CD4-positive, alpha-beta T cell (primary cell): Measurements from ENCODE around the gene PRKCI. TPM values are rescaled to one million over a fixed set of nuclear protein-coding genes. Genes with fewer than 3 reads are reported as not detected.

Source experiments
- ATAC-seq: fragments of 200-7000 bp; cut with Tn5 transposase; one replicate; pipeline ENCODE4 v1.10.0; 2022; ENCODE audit warnings: mild to moderate bottlenecking; ENCODE audit not compliant: poor library complexity
- CTCF ChIA-PET: fragments of 350-600 bp; sonication (Branson Sonifier 250); formaldehyde crosslinking; loops from one replicate; lab custom pipeline; 2021; ENCODE audit warnings: antibody characterized with exemption, inconsistent platforms; lab: Charles Lee
- POLR2A ChIA-PET: fragments of 350-600 bp; sonication (Branson Sonifier 250); formaldehyde crosslinking; loops from one replicate; lab custom pipeline; 2021; ENCODE audit warnings: antibody characterized with exemption, inconsistent platforms; lab: Charles Lee
- DNase-seq, 14 experiments: peaks; one replicate each; pipeline ENCODE4 v3.0.0-alpha.2; 2013 to 2020; ENCODE audit warnings: mixed read lengths in 2 of 14
- H3K27ac ChIP-seq, 2 donors: one replicate each; pipeline versions ENCODE4 v1.5.1 to v1.7.0; 2013; ENCODE audit warnings: low read length in 2 of 2, low read depth in 1 of 2, mild to moderate bottlenecking in 1 of 2
- H3K27me3 ChIP-seq, 2 experiments: 1 replicate in 1 of 2; 2 replicates in 1 of 2; pipeline versions ENCODE4 v1.6.1 to v1.7.0; 2013; ENCODE audit warnings: low read length in 2 of 2, control low read depth in 1 of 2, mild to moderate bottlenecking in 1 of 2, moderate library complexity in 1 of 2; ENCODE audit not compliant: insufficient read depth in 2 of 2, control insufficient read depth in 1 of 2
- H3K36me3 ChIP-seq: one replicate; pipeline ENCODE4 v1.6.1; 2013; ENCODE audit warnings: low read length, control low read depth; ENCODE audit not compliant: insufficient read depth
- H3K4me1 ChIP-seq: one replicate; pipeline ENCODE4 v1.6.1; 2013; ENCODE audit warnings: low read length, control low read depth; ENCODE audit not compliant: insufficient read depth
- H3K4me3 ChIP-seq: one replicate; pipeline ENCODE4 v1.5.1; 2013; ENCODE audit warnings: mild to moderate bottlenecking, low read length, moderate library complexity
- H3K9me3 ChIP-seq, 2 experiments: 1 replicate in 1 of 2; 2 replicates in 1 of 2; pipeline versions ENCODE4 v1.6.1 to v1.7.0; 2013; ENCODE audit warnings: low read length in 2 of 2, mild to moderate bottlenecking in 2 of 2, control low read depth in 1 of 2, moderate library complexity in 1 of 2; ENCODE audit not compliant: control insufficient read depth in 1 of 2, insufficient read depth in 1 of 2
- H3K27ac Mint-ChIP-seq: one replicate; pipeline ENCODE4 v1.8.0; 2020; ENCODE audit warnings: mixed read lengths
- H3K27me3 Mint-ChIP-seq: one replicate; pipeline ENCODE4 v1.8.0; 2021; ENCODE audit warnings: mixed read lengths
- H3K36me3 Mint-ChIP-seq: one replicate; pipeline ENCODE4 v1.8.0; 2021; ENCODE audit warnings: low read depth, mixed read lengths
- H3K4me1 Mint-ChIP-seq: one replicate; pipeline ENCODE4 v1.8.0; 2021; ENCODE audit warnings: low read depth, mixed read lengths
- H3K4me3 Mint-ChIP-seq: one replicate; pipeline ENCODE4 v1.8.0; 2020; ENCODE audit warnings: mild to moderate bottlenecking, mixed read lengths
- H3K9me3 Mint-ChIP-seq: one replicate; pipeline ENCODE4 v1.8.0; 2020; ENCODE audit warnings: mixed read lengths
- intact Hi-C, 2 experiments: fragments of 100-400 bp; cut with DNase I in 1 of 2; cut with micrococcal nuclease in 1 of 2; formaldehyde crosslinking; loops; one replicate each; pipeline versions ENCODE4 v1.15.1 to v1.9.0; 2023 to 2025; cut with DNase I, micrococcal nuclease
- total RNA-seq, 174 experiments: library from RNA in 2 of 174; stranded (reverse) in 2 of 174; gene quantifications; one replicate each; pipeline ENCODE4 v1.2.3 and lab custom pipeline; 2021 to 2026
- TF ChIP-seq, protein P1 (sequence below): fragments of 200-600 bp; IDR thresholded peaks from one replicate; pipeline ENCODE4 v1.8.0; 2022; ENCODE audit warnings: antibody characterized with exemption, mild to moderate bottlenecking

Gene PRKCI
- total RNA-seq, 2 experiments from 2014 or later, result 16.4 to 18.0 TPM

DNA sequence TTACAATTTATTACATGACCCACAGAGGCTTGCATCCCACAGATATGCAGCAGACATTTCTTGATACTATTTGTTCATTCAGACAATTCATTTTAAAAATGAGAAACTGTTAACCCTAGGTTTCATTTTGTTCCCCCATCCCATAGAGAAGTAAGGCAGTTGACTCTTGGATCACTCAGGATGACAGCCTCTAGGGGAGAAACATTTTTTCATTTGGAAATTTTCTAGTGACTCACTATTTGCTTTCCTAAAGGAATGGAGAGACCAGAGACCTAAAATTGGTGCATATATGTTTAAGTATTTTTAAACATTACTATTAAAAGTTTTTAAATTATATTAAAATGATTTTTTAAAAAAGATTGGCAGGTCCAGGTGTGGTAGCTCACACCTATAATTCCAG is 21.2 kb upstream of the PRKCI start:
- no peak for ATAC-seq
- Histone ChIP-seq H3K4me1 (no peaks in the 10 kb centered on the region), H3K9me3 (no peaks in the 10 kb centered on the region), H3K27ac (no peak overlapping the region), H3K4me3 (no peak overlapping the region), H3K36me3 (no peaks in the 10 kb centered on the region), H3K27me3 (peaks cover 0 to 5% of the 10 kb centered on the region in 2 experiments)
- H3K4me1 Mint-ChIP-seq, result no peaks in the 10 kb centered on the region
- DNase-seq, result no peak
- H3K4me3 Mint-ChIP-seq, result no peak overlapping the region
- TF ChIP-seq, protein P1, sequence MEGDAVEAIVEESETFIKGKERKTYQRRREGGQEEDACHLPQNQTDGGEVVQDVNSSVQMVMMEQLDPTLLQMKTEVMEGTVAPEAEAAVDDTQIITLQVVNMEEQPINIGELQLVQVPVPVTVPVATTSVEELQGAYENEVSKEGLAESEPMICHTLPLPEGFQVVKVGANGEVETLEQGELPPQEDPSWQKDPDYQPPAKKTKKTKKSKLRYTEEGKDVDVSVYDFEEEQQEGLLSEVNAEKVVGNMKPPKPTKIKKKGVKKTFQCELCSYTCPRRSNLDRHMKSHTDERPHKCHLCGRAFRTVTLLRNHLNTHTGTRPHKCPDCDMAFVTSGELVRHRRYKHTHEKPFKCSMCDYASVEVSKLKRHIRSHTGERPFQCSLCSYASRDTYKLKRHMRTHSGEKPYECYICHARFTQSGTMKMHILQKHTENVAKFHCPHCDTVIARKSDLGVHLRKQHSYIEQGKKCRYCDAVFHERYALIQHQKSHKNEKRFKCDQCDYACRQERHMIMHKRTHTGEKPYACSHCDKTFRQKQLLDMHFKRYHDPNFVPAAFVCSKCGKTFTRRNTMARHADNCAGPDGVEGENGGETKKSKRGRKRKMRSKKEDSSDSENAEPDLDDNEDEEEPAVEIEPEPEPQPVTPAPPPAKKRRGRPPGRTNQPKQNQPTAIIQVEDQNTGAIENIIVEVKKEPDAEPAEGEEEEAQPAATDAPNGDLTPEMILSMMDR, result no peak
- ChIA-PET CTCF (no interaction called here), POLR2A (no interaction called here)
- peaks cover 24% of the 10 kb centered on the region for H3K27me3 Mint-ChIP-seq
- no peaks in the 10 kb centered on the region for H3K36me3 Mint-ChIP-seq
- intact Hi-C loops, result no loop called here
- no peak overlapping the region for H3K27ac Mint-ChIP-seq
- H3K9me3 Mint-ChIP-seq, result no peaks in the 10 kb centered on the region

DNA sequence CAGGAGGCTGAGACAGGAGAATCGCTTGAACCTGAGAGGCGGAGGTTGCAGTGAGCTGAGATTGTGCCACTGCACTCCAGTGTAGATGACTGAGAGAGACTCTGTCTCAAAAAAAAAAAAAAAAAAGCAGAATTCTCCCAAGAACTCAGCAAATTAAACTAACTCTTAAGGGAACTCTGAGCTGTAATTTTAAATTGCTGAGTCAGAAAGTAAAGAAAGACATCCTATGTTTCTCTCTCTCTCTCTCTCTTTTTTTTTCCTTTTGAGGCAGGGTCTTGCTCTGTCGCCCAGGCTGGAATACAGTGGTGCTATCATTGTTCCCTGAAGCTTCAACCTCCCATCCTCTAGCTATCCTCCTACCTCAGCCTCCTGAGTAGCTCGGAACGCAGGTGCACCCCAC is 20.7 kb upstream of the PRKCI start:
- POLR2A ChIA-PET, result no interaction called here
- Mint-ChIP-seq H3K4me1 (no peaks in the 10 kb centered on the region), H3K27me3 (peaks cover 27% of the 10 kb centered on the region), H3K36me3 (no peaks in the 10 kb centered on the region), H3K27ac (no peak overlapping the region), H3K4me3 (no peak overlapping the region), H3K9me3 (no peaks in the 10 kb centered on the region)
- H3K4me1 ChIP-seq, result no peaks in the 10 kb centered on the region
- TF ChIP-seq, protein P1, result no peak
- ATAC-seq (no peak), DNase-seq (no peak)
- CTCF ChIA-PET, result interaction anchor here (0.7 kb wide), 1 partner anchor 30 kb away, joined by 3 read pairs; no protein-coding TSS in a partner anchor
- H3K27me3 ChIP-seq, result peaks cover 0 to 5% of the 10 kb centered on the region in 2 experiments
- no peak overlapping the region for H3K27ac ChIP-seq
- H3K9me3 ChIP-seq, result no peaks in the 10 kb centered on the region
- intact Hi-C loops, result no loop called here
- no peak overlapping the region for H3K4me3 ChIP-seq
- H3K36me3 ChIP-seq, result no peaks in the 10 kb centered on the region

DNA sequence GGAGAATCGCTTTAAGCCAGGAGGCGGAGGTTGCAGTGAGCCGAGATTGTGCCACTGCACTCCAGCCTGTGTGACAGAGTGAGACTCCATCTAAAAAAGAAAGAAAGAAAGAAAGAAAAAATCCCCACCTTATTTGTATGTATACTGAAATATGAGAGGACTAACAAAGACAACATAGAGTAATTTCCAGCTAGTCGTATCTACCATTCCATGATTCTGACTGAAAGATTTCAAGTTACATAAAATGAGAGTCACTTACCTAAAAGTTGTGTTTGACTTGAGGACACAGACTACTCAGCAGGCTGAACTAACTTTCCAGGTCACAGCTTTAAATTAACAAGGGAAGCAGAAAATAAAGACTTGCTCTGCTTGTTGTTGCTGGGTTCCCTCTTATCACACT is 18.8 kb upstream of the PRKCI start:
- POLR2A ChIA-PET, result no interaction called here
- no peak for DNase-seq

More for the DNA sequence above, 18.8 kb upstream of the PRKCI start:
- H3K4me3 Mint-ChIP-seq, result no peak overlapping the region
- no peaks in the 10 kb centered on the region for H3K4me1 Mint-ChIP-seq
- Histone ChIP-seq H3K9me3 (no peaks in the 10 kb centered on the region), H3K36me3 (no peaks in the 10 kb centered on the region), H3K27me3 (peaks cover 0 to 5% of the 10 kb centered on the region in 2 experiments), H3K27ac (no peak overlapping the region), H3K4me3 (no peak overlapping the region), H3K4me1 (no peaks in the 10 kb centered on the region)
- no peaks in the 10 kb centered on the region for H3K9me3 Mint-ChIP-seq
- TF ChIP-seq, protein P1, result no peak
- intact Hi-C loops, result no loop called here
- H3K36me3 Mint-ChIP-seq, result no peaks in the 10 kb centered on the region
- CTCF ChIA-PET, result interaction anchor here (0.9 kb wide), 1 partner anchor 10 kb away, joined by 3 read pairs; no protein-coding TSS in a partner anchor
- H3K27ac Mint-ChIP-seq, result no peak overlapping the region
- no peak for ATAC-seq
- peaks cover 32% of the 10 kb centered on the region for H3K27me3 Mint-ChIP-seq
